ENCODE data around the gene UGT3A2. TPM values are rescaled to one million over a fixed set of nuclear protein-coding genes. Genes with fewer than 3 reads are reported as not detected.

Gene UGT3A2
- total RNA-seq, 1 experiment from 2014 or later: not detected

DNA sequence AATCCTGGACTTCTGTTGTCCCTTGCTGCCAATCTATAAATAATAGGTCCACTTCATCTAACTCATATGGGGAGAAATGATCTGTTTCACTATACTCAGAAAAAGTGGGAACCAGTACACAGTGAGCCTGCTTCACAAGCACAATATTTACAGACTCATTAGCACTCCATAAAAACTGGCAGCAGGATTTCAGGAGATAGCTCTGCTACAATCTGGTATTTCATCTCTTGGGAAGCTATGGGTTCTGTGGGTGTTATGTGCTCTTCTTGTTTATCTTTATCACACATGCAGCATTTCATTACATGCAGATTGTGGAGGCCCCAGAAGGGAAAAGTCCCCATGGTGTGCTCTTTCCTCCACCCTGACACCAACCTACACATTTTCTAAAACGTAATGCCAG is 33.2 kb downstream of the UGT3A2 start:
- TF ChIP-seq, protein P1, sequence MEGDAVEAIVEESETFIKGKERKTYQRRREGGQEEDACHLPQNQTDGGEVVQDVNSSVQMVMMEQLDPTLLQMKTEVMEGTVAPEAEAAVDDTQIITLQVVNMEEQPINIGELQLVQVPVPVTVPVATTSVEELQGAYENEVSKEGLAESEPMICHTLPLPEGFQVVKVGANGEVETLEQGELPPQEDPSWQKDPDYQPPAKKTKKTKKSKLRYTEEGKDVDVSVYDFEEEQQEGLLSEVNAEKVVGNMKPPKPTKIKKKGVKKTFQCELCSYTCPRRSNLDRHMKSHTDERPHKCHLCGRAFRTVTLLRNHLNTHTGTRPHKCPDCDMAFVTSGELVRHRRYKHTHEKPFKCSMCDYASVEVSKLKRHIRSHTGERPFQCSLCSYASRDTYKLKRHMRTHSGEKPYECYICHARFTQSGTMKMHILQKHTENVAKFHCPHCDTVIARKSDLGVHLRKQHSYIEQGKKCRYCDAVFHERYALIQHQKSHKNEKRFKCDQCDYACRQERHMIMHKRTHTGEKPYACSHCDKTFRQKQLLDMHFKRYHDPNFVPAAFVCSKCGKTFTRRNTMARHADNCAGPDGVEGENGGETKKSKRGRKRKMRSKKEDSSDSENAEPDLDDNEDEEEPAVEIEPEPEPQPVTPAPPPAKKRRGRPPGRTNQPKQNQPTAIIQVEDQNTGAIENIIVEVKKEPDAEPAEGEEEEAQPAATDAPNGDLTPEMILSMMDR (IDR thresholded peaks at IDR 0.05; ENCODE audit: unreplicated experiment): no peak
- POLR2A ChIA-PET: no interaction called here
- Mint-ChIP-seq H3K27ac (ENCODE audit: low read depth, unreplicated experiment) (no peak overlapping the region), H3K4me1 (ENCODE audit: insufficient read depth, unreplicated experiment) (no peaks in the 10 kb centered on the region), H3K27me3 (ENCODE audit: insufficient read depth, unreplicated experiment) (peaks cover 14% of the 10 kb centered on the region), H3K9me3 (ENCODE audit: unreplicated experiment) (no peaks in the 10 kb centered on the region), H3K4me3 (ENCODE audit: unreplicated experiment) (no peak overlapping the region), H3K36me3 (ENCODE audit: insufficient read depth, unreplicated experiment) (peaks cover 6% of the 10 kb centered on the region)
- DNase-seq (ENCODE audit: unreplicated experiment): no peak
- intact Hi-C loops (cut with micrococcal nuclease): no loop called here
- CTCF ChIA-PET: interaction anchor here (1.4 kb wide), 1 partner anchor 45 kb away, joined by 6 read pairs; no protein-coding TSS in a partner anchor
- BruUV-seq (replicated peaks): no TSS peak

DNA sequence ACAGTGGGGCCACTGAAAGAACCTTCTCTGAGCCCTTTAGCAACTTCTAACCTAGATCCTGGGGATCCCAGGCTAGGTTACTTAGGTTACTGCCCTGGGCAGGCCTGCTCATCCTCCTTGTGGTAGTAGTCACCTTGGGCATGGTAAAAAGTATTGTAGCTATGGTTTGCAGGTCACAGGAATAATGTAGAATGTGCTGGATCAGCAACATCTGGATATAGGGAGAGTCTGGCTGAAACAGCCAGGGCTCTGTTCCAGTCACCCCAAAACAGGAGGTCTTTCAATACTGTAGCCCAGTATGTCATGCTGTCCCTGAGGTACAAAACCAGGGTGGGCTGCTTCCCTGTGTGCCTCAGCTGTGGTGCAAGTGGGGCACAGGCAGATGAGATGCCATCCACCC is 33.6 kb downstream of the UGT3A2 start:
- H3K36me3 Mint-ChIP-seq (ENCODE audit: insufficient read depth, unreplicated experiment): peaks cover 6% of the 10 kb centered on the region
- no peak overlapping the region for H3K4me3 Mint-ChIP-seq (ENCODE audit: unreplicated experiment)
- TF ChIP-seq, protein P1 (IDR thresholded peaks at IDR 0.05; ENCODE audit: unreplicated experiment): no peak
- no peak for DNase-seq (ENCODE audit: unreplicated experiment)
- H3K4me1 Mint-ChIP-seq (ENCODE audit: insufficient read depth, unreplicated experiment): no peaks in the 10 kb centered on the region
- no TSS peak for BruUV-seq (replicated peaks)
- ChIA-PET CTCF (interaction anchor here (1.1 to 1.4 kb wide), 2 partner anchors 8 to 45 kb away, joined by 3 to 6 read pairs; no protein-coding TSS in a partner anchor), POLR2A (no interaction called here)
- peaks cover 14% of the 10 kb centered on the region for H3K27me3 Mint-ChIP-seq (ENCODE audit: insufficient read depth, unreplicated experiment)
- intact Hi-C loops (cut with micrococcal nuclease): no loop called here
- no peaks in the 10 kb centered on the region for H3K9me3 Mint-ChIP-seq (ENCODE audit: unreplicated experiment)
- H3K27ac Mint-ChIP-seq (ENCODE audit: low read depth, unreplicated experiment): no peak overlapping the region

DNA sequence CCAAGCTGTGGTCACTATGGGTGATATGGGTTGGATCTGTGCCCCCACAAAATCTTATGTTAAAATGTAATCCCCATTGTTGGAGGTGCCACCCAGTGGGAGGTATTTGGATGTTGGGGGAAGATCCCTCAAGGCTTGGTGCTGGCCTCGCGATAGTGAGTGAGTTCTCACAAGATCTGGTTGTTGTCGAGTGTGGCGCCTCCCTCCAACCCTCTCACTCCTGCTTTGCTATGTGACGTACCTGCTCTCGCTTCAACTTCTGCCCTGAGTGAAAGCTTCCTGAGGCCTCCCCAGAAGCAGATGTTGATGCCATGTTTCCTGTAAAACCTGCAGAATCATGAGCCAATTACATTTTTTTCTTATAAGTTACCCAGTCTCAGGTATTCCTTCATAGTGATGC is 35.5 kb downstream of the UGT3A2 start:
- TF ChIP-seq, protein P1 (IDR thresholded peaks at IDR 0.05; ENCODE audit: unreplicated experiment): no peak
- no peak overlapping the region for H3K4me3 Mint-ChIP-seq (ENCODE audit: unreplicated experiment)
- no peaks in the 10 kb centered on the region for H3K27me3 Mint-ChIP-seq (ENCODE audit: insufficient read depth, unreplicated experiment)
- intact Hi-C loops (cut with micrococcal nuclease): no loop called here
- H3K36me3 Mint-ChIP-seq (ENCODE audit: insufficient read depth, unreplicated experiment): peaks cover 6% of the 10 kb centered on the region
- ChIA-PET POLR2A (no interaction called here), CTCF (no interaction called here)
- no peak for DNase-seq (ENCODE audit: unreplicated experiment)
- BruUV-seq (replicated peaks): no TSS peak
- H3K9me3 Mint-ChIP-seq (ENCODE audit: unreplicated experiment): no peaks in the 10 kb centered on the region
- H3K27ac Mint-ChIP-seq (ENCODE audit: low read depth, unreplicated experiment): no peak overlapping the region
- H3K4me1 Mint-ChIP-seq (ENCODE audit: insufficient read depth, unreplicated experiment): no peaks in the 10 kb centered on the region

DNA sequence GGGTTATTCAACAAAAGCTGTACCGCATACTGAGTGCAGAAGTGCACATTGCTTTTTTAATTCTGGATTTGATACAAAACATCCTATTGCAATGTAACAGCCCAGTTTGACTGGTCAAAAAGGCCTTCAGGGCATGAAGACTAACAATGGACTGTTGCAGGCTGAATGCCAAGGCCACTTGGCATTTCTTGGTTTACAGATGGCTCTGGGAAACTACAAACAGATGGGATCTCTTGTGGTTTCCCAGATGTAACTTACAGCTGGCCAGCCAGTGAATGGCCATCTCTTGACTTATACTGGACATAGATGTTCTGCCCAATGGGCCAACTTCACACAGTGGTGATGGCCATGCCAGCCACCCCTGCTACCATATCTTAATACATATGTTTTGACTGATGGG is 36.8 kb downstream of the UGT3A2 start:
- TF ChIP-seq, protein P1 (IDR thresholded peaks at IDR 0.05; ENCODE audit: unreplicated experiment): no peak
- intact Hi-C loops (cut with micrococcal nuclease): no loop called here
- CTCF ChIA-PET: no interaction called here
- no TSS peak for BruUV-seq (replicated peaks)
- DNase-seq (ENCODE audit: unreplicated experiment): no peak
- no peak overlapping the region for H3K4me3 Mint-ChIP-seq (ENCODE audit: unreplicated experiment)
- H3K36me3 Mint-ChIP-seq (ENCODE audit: insufficient read depth, unreplicated experiment): peaks cover 6% of the 10 kb centered on the region
- no peaks in the 10 kb centered on the region for H3K9me3 Mint-ChIP-seq (ENCODE audit: unreplicated experiment)
- no peaks in the 10 kb centered on the region for H3K27me3 Mint-ChIP-seq (ENCODE audit: insufficient read depth, unreplicated experiment)
- H3K27ac Mint-ChIP-seq (ENCODE audit: low read depth, unreplicated experiment): no peak overlapping the region
- H3K4me1 Mint-ChIP-seq (ENCODE audit: insufficient read depth, unreplicated experiment): no peaks in the 10 kb centered on the region
- POLR2A ChIA-PET: no interaction called here

Measured in MCF 10A (cell line).